Stimulated activated effector memory CD8-positive, alpha-beta T cell treated with anti-CD3 and anti-CD28 coated beads, Interleukin-12 subunit alpha, Interleukin-12 subunit beta, amount 100 ng/mL, for 72 hours (primary cell): ENCODE data around the gene IGHMBP2.
"Not testable (repeated sequence)": the region's sequence is repeated elsewhere in the genome, so short reads cannot be mapped to it uniquely, and the experiment has no call there.

Source experiments
- ATAC-seq: fragments of 150-1000 bp; cut with Tn5 transposase; 2 replicates; pipeline ENCODE4 v1.10.0; 2021
- DNase-seq, 2 donors: peaks; one replicate each; pipeline ENCODE4 v3.0.0; 2021 to 2022; ENCODE audit warnings: low spot score in 2 of 2
- H3K27ac Mint-ChIP-seq: one replicate; pipeline ENCODE4 v1.8.0; 2022; ENCODE audit warnings: mild to moderate bottlenecking, mixed read lengths
- H3K36me3 Mint-ChIP-seq: one replicate; pipeline ENCODE4 v1.8.0; 2022; ENCODE audit warnings: mild to moderate bottlenecking, mixed read lengths
- H3K4me1 Mint-ChIP-seq: one replicate; pipeline ENCODE4 v1.8.0; 2022; ENCODE audit warnings: mixed read lengths
- H3K4me3 Mint-ChIP-seq: one replicate; pipeline ENCODE4 v1.8.0; 2022; ENCODE audit warnings: mild to moderate bottlenecking, mixed read lengths
- H3K9me3 Mint-ChIP-seq: one replicate; pipeline ENCODE4 v1.8.0; 2022; ENCODE audit warnings: mixed read lengths

Gene IGHMBP2

DNA sequence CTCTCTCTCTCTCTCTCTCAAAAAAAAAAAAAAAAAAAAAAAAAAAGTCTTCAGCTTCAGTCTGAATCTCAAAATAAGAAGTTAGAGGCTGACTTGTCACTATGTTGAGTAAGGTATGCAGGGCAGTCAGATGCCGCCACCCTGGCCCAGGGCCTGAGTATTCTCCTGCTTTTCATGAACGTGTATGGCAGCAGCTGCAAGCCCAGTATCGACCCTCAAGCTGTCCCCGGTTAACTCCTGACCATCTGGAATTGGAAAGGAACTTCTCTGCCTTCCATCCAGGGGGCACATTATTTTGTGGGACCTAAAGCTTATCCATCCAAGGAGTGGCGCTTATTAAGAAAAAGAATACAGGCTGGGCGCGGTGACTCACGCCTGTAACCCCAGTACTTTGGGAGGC, 65.7 kb downstream of the IGHMBP2 start:
- DNase-seq (no peak), ATAC-seq (no peak)
- Mint-ChIP-seq H3K4me3 (no peak overlapping the region), H3K36me3 (no peaks in the 10 kb centered on the region), H3K9me3 (no peaks in the 10 kb centered on the region), H3K27ac (no peak overlapping the region), H3K4me1 (no peaks in the 10 kb centered on the region)

- DNase-seq (no peak), ATAC-seq (no peak)
- no peak overlapping the region for H3K27ac Mint-ChIP-seq
- no peaks in the 10 kb centered on the region for H3K36me3 Mint-ChIP-seq
- H3K4me1 Mint-ChIP-seq = peaks cover 5% of the 10 kb centered on the region
- H3K4me3 Mint-ChIP-seq = no peak overlapping the region
- no peaks in the 10 kb centered on the region for H3K9me3 Mint-ChIP-seq
Measured at GRCh38 chr11:68970921-68971636, 67.4 kb downstream of the IGHMBP2 start.

GRCh38 chr11:68973219-68973618, 69.5 kb downstream of the IGHMBP2 start:
- no peak for DNase-seq
- Mint-ChIP-seq H3K9me3 (no peaks in the 10 kb centered on the region), H3K27ac (no peak overlapping the region), H3K4me3 (no peak overlapping the region), H3K36me3 (no peaks in the 10 kb centered on the region), H3K4me1 (peaks cover 5% of the 10 kb centered on the region)
- no peak for ATAC-seq

GRCh38 chr11:68973706-68974105, 70.0 kb downstream of the IGHMBP2 start:
- ATAC-seq, DNase-seq, H3K27ac Mint-ChIP-seq, H3K9me3 Mint-ChIP-seq, H3K36me3 Mint-ChIP-seq, H3K4me1 Mint-ChIP-seq, H3K4me3 Mint-ChIP-seq: not testable (repeated sequence)

DNA sequence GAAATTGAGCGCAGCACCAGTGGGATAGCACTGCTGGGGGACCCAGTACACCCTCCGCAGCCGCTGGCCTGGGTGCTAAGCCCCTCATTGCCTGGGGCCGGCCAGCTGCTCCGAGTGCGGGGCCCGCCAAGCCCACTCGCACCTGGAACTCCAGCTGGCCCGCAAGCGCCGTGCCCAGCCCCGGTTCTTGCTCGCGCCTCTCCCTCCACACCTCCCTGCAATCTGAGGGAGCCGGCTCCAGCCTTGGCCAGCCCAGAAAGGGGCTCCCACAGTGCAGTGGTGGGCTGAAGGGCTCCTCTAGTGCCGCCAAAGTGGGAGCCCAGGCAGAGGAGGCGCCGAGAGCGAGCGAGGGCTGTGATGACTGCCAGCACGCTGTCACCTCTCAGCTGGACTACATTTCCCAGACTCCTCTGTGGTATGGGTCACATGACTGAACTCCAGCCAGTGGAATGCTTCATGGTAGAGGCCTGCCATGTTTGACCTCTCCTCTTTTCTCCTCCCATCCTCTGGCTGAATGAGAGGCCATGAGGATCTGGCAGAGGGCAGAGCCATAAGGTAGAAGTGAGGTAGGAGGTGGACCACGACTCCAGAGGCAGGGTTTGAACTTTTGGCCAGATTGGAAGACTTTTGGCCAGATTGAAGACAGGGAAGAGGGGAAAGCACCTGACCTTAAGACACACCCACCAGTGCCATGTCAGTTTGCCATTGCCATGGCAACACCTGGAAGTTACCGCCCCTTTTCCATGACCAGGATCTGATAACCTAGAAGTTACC, 70.9 kb downstream of the IGHMBP2 start:
- no peak overlapping the region for H3K4me3 Mint-ChIP-seq
- no peaks in the 10 kb centered on the region for H3K9me3 Mint-ChIP-seq
- peak; percentile 80 for ATAC-seq
- DNase-seq = no peak
- H3K4me1 Mint-ChIP-seq = peaks cover 5% of the 10 kb centered on the region
- no peaks in the 10 kb centered on the region for H3K36me3 Mint-ChIP-seq
- no peak overlapping the region for H3K27ac Mint-ChIP-seq

DNA sequence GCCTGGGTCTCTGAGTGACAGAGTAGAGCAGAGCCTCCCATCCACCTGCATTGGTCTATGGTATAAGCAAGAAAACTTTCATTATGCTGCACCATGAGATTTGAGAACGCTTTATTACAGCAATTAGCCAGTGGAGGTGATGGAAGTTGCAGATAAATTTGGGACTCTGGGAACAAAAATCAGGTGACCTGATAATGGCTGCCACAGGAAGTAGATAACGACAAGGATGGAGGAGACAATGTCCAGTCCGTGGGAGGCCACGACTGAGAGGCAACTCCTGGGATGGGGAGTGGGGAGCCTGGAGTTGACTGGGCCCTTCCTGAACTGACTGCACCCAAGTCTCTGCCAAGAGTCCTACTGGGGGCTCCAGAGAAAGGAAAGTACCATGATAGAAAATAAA, 72.4 kb downstream of the IGHMBP2 start:
- Mint-ChIP-seq H3K36me3 (no peaks in the 10 kb centered on the region), H3K4me3 (no peak overlapping the region), H3K4me1 (peaks cover 5% of the 10 kb centered on the region), H3K9me3 (no peaks in the 10 kb centered on the region), H3K27ac (no peak overlapping the region)
- no peak for DNase-seq
- no peak for ATAC-seq

- H3K36me3 Mint-ChIP-seq = no peaks in the 10 kb centered on the region
- H3K9me3 Mint-ChIP-seq = no peaks in the 10 kb centered on the region
- ATAC-seq (no peak), DNase-seq (no peak)
- H3K27ac Mint-ChIP-seq = no peak overlapping the region
- no peak overlapping the region for H3K4me3 Mint-ChIP-seq
- peaks cover 5% of the 10 kb centered on the region for H3K4me1 Mint-ChIP-seq
Measured at GRCh38 chr11:68976563-68976962, 72.9 kb downstream of the IGHMBP2 start.

GRCh38 chr11:68977781-68978625, 74.3 kb downstream of the IGHMBP2 start:
- Mint-ChIP-seq H3K36me3 (no peaks in the 10 kb centered on the region), H3K27ac (no peak overlapping the region), H3K4me1 (peaks cover 5% of the 10 kb centered on the region), H3K4me3 (no peak overlapping the region), H3K9me3 (no peaks in the 10 kb centered on the region)
- DNase-seq = no peak
- ATAC-seq = no peak

GRCh38 chr11:68978626-68978930, 74.9 kb downstream of the IGHMBP2 start:
- Mint-ChIP-seq H3K4me1 (peaks cover 5% of the 10 kb centered on the region), H3K4me3 (no peak overlapping the region), H3K9me3 (no peaks in the 10 kb centered on the region), H3K27ac (no peak overlapping the region), H3K36me3 (no peaks in the 10 kb centered on the region)
- no peak for ATAC-seq
- DNase-seq = no peak

DNA sequence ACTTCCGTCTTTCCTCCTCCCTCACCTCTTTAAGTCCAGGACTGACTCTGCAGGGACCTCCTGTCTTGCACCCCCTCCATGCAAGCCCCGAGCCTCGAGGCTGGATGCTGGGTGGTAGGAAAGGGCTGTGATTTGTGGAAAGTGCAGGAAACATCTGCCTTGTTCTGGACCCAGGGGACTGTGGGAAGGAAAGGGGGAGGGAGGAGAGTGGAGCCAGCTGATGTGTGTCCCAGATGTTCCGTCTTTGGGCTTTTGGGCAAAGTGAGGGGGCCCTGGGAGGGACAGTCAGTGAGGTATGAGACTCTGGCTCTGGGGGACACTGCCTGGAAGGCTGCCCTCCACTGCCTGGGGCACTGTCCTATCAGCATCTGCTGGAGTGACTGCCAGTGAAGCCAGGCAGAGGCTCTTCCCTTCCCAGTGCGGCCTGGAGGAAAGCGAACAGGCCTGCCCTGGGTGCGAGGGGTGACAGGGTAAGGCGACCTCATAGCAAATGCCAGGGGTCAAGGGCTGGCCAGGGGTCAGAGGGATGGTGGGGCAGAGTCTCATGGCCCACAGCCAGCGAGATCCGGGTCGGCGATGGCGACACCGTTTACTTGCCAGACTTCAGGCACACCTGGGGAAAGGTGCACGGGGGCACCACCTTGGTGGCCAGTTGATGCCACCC, 75.4 kb downstream of the IGHMBP2 start:
- Mint-ChIP-seq H3K36me3 (no peaks in the 10 kb centered on the region), H3K27ac (no peak overlapping the region), H3K9me3 (no peaks in the 10 kb centered on the region), H3K4me3 (no peak overlapping the region), H3K4me1 (peaks cover 5% of the 10 kb centered on the region)
- no peak for DNase-seq
- no peak for ATAC-seq

- DNase-seq = no peak
- Mint-ChIP-seq H3K4me1 (no peaks in the 10 kb centered on the region), H3K9me3 (no peaks in the 10 kb centered on the region), H3K4me3 (no peak overlapping the region), H3K27ac (no peak overlapping the region), H3K36me3 (no peaks in the 10 kb centered on the region)
- ATAC-seq = no peak
Measured at GRCh38 chr11:68979931-68980775, 76.5 kb downstream of the IGHMBP2 start.

GRCh38 chr11:68980776-68981065, 77.0 kb downstream of the IGHMBP2 start, which contains the start of gene MRGPRD:
Gene MRGPRD (minus strand): TSS chr11:68980986. CDS start chr11:68980986, 0 bp downstream.
- Mint-ChIP-seq H3K4me1 (no peaks in the 10 kb centered on the region), H3K27ac (no peak within 1 kb of the TSS)

GRCh38 chr11:68982134-68982533, 78.4 kb downstream of the IGHMBP2 start:
- Mint-ChIP-seq H3K27ac (no peak overlapping the region), H3K36me3 (no peaks in the 10 kb centered on the region), H3K4me1 (no peaks in the 10 kb centered on the region), H3K4me3 (no peak overlapping the region), H3K9me3 (no peaks in the 10 kb centered on the region)
- ATAC-seq = no peak
- DNase-seq = no peak

More at GRCh38 chr11:68980776-68981065, 77.0 kb downstream of the IGHMBP2 start, which contains the start of gene MRGPRD:
- Mint-ChIP-seq H3K9me3 (no peaks in the 10 kb centered on the region), H3K4me3 (no peak within 1 kb of the TSS), H3K36me3 (no peaks in the 10 kb centered on the region)
- ATAC-seq (no peak), DNase-seq (no peak)

GRCh38 chr11:68983801-68984200, 80.1 kb downstream of the IGHMBP2 start:
- no peak overlapping the region for H3K4me3 Mint-ChIP-seq
- DNase-seq = no peak
- ATAC-seq = no peak
- H3K27ac Mint-ChIP-seq = no peak overlapping the region
- no peaks in the 10 kb centered on the region for H3K36me3 Mint-ChIP-seq
- no peaks in the 10 kb centered on the region for H3K4me1 Mint-ChIP-seq
- H3K9me3 Mint-ChIP-seq = no peaks in the 10 kb centered on the region
